ENCODE measurements around the gene DOCK1.

DNA sequence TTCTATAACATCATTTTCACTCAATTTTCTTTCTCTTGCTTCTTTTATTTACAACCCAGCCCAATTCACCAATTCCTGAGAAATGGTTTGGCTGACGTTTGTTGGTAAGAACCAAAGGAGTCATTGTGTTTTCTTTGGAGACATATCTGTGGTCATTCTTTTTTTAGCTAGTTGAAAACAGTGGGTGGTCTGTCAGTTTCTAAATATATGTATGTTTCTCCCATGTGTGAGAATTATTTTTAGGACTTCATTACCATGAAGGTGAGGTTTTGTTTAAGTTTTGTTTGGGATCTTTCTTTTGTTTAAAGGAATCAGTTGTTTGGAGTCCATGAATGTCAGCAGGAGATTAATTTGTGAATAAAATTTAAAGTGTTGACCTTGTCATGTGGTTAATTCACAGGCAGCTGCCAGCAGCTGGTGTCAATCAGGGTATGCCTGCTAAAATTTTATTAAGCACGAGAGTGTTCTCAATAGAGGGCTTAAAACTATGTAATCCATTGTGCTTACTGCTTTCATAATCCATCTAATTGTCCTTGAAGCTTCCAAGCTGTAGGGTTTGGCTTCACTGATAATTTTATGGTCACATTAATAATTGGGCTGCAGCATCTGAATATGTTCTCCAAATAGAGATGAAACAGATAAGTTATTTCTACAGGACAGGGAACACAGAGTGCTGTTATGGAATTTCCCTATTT is 252.4 kb downstream of the DOCK1 start:
- TF ChIP-seq, protein P1, sequence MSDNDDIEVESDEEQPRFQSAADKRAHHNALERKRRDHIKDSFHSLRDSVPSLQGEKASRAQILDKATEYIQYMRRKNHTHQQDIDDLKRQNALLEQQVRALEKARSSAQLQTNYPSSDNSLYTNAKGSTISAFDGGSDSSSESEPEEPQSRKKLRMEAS (IDR thresholded peaks at IDR 0.05; ENCODE audit: low read depth, low read length) = no peak
- no peak for TF ChIP-seq POLR2A (IDR thresholded peaks at IDR 0.05; ENCODE audit: extremely low read depth, insufficient read length)
- TF ChIP-seq, protein P2, sequence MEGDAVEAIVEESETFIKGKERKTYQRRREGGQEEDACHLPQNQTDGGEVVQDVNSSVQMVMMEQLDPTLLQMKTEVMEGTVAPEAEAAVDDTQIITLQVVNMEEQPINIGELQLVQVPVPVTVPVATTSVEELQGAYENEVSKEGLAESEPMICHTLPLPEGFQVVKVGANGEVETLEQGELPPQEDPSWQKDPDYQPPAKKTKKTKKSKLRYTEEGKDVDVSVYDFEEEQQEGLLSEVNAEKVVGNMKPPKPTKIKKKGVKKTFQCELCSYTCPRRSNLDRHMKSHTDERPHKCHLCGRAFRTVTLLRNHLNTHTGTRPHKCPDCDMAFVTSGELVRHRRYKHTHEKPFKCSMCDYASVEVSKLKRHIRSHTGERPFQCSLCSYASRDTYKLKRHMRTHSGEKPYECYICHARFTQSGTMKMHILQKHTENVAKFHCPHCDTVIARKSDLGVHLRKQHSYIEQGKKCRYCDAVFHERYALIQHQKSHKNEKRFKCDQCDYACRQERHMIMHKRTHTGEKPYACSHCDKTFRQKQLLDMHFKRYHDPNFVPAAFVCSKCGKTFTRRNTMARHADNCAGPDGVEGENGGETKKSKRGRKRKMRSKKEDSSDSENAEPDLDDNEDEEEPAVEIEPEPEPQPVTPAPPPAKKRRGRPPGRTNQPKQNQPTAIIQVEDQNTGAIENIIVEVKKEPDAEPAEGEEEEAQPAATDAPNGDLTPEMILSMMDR (IDR thresholded peaks at IDR 0.05; ENCODE audit: low read depth, low read length) = no peak

All from NB4 (cell line).